Measurements from ENCODE around the gene RNF214.

- TF ChIP-seq TAF1 (IDR thresholded peaks at IDR 0.05; ENCODE audit: low read depth, low read length) (no peak), POLR2A (IDR thresholded peaks at IDR 0.05; ENCODE audit: low read depth, low read length) (no peak)
Measured at GRCh38 chr11:117281869-117282268, 49.4 kb downstream of the RNF214 start.
